Left ventricle myocardium inferior (tissue), 1 donor: Measurements from ENCODE around the gene PTTG1IP. TPM values are rescaled to one million over a fixed set of nuclear protein-coding genes. Genes with fewer than 3 reads are reported as not detected.

Source experiments
- DNase-seq: peaks from one replicate; pipeline ENCODE4 v3.0.0-alpha.2; 2020
- H3K27ac ChIP-seq: fragments of 200-600 bp; replicated peaks from 2 replicates; pipeline ENCODE4 v1.8.0; 2021
- H3K27me3 ChIP-seq: fragments of 200-600 bp; 2 replicates; pipeline ENCODE4 v1.8.0; 2021; ENCODE audit warnings: low read depth
- H3K36me3 ChIP-seq: fragments of 200-600 bp; 2 replicates; pipeline ENCODE4 v1.8.0; 2021
- H3K4me1 ChIP-seq: fragments of 200-600 bp; 2 replicates; pipeline ENCODE4 v1.8.0; 2021
- H3K4me3 ChIP-seq: fragments of 200-600 bp; 2 replicates; pipeline ENCODE4 v1.8.0; 2021; ENCODE audit warnings: mild to moderate bottlenecking, moderate library complexity
- H3K9me3 ChIP-seq: fragments of 200-600 bp; replicated peaks from 2 replicates; pipeline ENCODE4 v1.8.0; 2021
- intact Hi-C: fragments of 100-400 bp; cut with micrococcal nuclease; formaldehyde crosslinking; loops from one replicate; pipeline ENCODE4 v1.11.0; 2022
- total RNA-seq: library from RNA; stranded (reverse); fragmentation: NEBNext Ultra II Directional; extraction: Animal tissue kit (Norgen Biotek cat#: 25700); gene quantifications from one replicate; pipeline ENCODE4 v1.2.1, GENCODE V29; 2021
- TF ChIP-seq, protein P1 (sequence below): fragments of 200-600 bp; IDR thresholded peaks from 2 replicates; pipeline ENCODE4 v1.8.0; 2021; ENCODE audit warnings: antibody characterized with exemption, mild to moderate bottlenecking, borderline replicate concordance
- donor health status: DM: no; HTN: yes; CAD: no; lungs with severe emphysema.

Gene PTTG1IP
- total RNA-seq, 1 donor from 2014 or later: 171 TPM

DNA sequence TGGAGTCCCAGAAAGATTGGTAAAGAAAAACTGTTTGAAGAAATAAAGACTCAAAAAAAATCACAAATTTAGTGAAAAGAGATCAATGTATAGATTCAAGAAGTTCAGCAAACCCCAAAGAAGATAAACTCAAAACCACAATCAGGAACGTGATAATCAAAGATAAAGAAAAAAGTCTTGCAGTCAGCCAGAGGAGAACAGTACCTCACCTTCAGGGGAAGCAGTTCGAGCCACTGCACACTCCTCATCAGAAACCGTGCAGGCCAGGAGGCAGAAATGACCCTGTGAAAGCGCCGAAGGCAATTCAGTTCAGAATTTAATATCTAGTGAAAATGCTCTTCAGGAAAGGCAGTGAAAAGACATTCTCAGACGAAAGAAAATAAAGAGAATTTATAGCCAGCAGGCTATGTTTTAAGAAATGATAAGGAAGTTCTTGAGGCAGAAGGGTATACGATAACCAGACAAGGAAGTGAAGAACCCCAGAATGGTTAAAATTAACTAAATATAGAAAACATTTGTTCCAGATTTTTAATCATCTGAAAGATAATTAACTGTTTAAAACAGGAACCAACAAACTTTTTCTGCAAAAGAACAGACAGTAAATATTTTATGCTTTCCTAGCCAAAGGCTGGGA is 42.1 kb downstream of the PTTG1IP start:
- TF ChIP-seq, protein P1, sequence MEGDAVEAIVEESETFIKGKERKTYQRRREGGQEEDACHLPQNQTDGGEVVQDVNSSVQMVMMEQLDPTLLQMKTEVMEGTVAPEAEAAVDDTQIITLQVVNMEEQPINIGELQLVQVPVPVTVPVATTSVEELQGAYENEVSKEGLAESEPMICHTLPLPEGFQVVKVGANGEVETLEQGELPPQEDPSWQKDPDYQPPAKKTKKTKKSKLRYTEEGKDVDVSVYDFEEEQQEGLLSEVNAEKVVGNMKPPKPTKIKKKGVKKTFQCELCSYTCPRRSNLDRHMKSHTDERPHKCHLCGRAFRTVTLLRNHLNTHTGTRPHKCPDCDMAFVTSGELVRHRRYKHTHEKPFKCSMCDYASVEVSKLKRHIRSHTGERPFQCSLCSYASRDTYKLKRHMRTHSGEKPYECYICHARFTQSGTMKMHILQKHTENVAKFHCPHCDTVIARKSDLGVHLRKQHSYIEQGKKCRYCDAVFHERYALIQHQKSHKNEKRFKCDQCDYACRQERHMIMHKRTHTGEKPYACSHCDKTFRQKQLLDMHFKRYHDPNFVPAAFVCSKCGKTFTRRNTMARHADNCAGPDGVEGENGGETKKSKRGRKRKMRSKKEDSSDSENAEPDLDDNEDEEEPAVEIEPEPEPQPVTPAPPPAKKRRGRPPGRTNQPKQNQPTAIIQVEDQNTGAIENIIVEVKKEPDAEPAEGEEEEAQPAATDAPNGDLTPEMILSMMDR: no peak
- Histone ChIP-seq H3K36me3 (no peaks in the 10 kb centered on the region), H3K4me1 (peaks cover under 1% of the 10 kb centered on the region), H3K27me3 (no peaks in the 10 kb centered on the region), H3K27ac (no peak overlapping the region), H3K9me3 (peaks cover 25% of the 10 kb centered on the region), H3K4me3 (no peak overlapping the region)
- intact Hi-C loops: no loop called here
- DNase-seq: no peak

DNA sequence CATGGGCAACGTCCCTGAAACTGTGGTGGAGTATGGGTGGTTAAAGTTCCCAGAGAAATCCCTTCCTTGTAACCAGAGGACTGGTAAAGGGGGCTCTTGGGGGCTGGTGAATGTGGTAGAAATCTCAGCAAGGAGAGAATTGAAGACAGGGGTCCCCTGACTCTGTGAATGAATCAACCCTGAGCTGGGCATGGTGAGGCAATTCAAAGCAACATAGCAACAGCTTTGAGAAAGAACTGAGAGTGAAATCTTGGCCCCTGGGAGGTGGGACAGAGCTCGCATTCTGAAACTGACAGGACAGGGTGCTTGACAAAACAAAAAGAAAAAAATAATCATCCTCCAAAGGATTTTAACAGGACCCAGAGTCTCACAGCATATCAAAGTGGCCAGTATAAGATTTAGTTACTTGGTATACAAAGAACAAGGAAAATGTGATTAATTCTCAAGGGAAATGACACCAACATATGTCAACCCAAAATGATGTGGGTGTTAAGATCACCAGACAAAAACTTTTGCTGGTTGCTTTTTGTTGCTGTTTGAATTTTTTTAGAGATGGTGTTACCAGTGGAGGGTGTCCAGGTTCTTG is 43.9 kb downstream of the PTTG1IP start:
- no peaks in the 10 kb centered on the region for H3K36me3 ChIP-seq
- TF ChIP-seq, protein P1: no peak
- H3K27me3 ChIP-seq: no peaks in the 10 kb centered on the region
- no peaks in the 10 kb centered on the region for H3K4me1 ChIP-seq
- no peak overlapping the region for H3K4me3 ChIP-seq
- intact Hi-C loops: no loop called here
- no peak overlapping the region for H3K27ac ChIP-seq
- DNase-seq: no peak
- peaks cover 25% of the 10 kb centered on the region for H3K9me3 ChIP-seq

DNA sequence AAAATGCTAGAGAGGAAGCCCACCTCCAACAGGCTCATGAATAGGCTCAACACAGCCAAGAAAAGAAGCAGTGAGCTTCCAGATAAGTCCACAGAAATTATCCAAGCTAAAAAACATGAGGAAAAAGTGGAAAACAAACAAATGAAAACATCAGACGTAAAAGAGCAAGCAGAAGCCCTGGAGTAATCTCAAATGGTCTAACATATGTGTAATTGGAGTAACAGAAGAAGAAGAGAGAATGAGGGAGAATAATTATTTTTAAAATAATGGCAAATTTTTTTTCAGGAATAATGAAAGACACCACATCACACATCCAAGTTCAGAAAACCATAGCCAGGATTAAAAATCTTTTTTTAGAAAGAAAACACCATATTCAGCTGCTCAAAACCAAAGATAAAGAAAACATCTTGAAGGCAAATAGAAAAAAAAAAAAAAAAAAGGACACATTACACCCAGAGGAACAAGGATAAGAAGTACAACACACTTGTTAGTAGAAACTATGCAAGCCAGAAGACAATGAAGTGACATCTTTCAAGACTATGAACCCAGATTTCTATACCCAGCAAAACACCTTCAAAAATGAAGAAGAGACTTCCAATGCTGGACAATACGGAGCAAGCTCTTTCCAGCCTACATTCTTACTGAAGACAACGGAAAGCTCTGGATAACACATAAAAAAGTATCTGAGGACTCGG is 45.0 kb downstream of the PTTG1IP start:
- intact Hi-C loops: no loop called here
- H3K27me3 ChIP-seq: no peaks in the 10 kb centered on the region
- H3K27ac ChIP-seq: no peak overlapping the region
- H3K9me3 ChIP-seq: peaks cover 29% of the 10 kb centered on the region
- TF ChIP-seq, protein P1: no peak
- H3K4me3 ChIP-seq: no peak overlapping the region
- H3K4me1 ChIP-seq: no peaks in the 10 kb centered on the region
- no peaks in the 10 kb centered on the region for H3K36me3 ChIP-seq
- no peak for DNase-seq

DNA sequence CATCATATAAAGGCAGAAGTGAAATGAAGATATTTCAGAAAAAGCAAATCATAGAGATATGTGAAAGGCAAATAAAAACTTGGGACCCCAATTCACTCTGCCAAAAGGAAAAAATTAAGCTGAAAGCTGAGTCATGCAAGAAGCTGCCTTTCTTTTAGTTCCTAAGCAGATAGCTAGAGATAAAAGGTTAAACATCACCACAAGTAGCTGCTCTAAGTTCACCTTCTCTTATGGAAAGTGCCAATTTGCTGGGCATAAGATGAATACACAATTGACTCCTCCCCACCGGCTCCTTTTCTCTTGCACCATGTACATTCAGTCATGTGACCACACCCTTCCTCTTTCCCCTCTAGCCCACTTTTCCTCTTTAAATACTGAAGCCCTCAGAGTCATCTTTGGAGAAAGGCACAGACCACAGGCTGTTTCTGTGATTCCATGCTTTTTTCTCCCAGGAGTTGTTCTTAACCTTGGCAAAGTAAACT is 50.3 kb downstream of the PTTG1IP start:
- Histone ChIP-seq H3K4me3 (no peak overlapping the region), H3K4me1 (peaks cover 7% of the 10 kb centered on the region), H3K27ac (no peak overlapping the region), H3K9me3 (peaks cover 60% of the 10 kb centered on the region), H3K36me3 (no peaks in the 10 kb centered on the region), H3K27me3 (no peaks in the 10 kb centered on the region)
- TF ChIP-seq, protein P1: no peak
- DNase-seq: no peak
- intact Hi-C loops: no loop called here

DNA sequence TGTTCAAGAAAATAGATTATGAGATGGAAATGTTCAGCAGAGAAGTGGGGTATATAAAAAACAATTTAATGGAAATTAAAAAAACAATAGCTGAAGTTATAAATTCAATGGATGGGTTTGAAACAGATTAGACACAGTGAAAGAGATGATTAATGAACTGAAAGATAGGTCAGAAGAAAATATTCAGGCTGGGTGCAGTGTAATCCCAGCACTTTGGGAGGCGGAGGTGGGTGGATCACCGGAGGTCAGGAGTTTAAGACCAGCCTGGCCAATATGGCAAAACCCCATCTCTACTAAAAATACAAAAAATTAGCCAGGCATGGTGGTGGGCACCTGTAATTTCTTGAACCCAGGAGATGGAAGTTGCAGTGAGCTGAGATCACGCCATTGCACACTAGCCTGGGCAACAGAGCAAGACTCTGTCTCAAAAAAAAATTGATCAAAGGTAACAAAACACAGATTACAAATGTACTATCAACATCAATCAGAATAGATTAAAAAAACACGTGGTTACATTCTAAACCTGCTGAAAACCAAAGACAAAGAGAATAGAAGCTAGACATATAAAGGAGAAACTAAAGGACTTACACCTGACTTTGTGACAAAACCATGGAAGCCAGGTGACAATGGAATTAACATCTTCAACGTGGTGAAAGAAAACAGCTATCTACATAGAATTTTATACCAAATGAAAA is 50.9 kb downstream of the PTTG1IP start:
- Histone ChIP-seq H3K9me3 (peaks cover 54% of the 10 kb centered on the region), H3K4me1 (peaks cover 8% of the 10 kb centered on the region), H3K27ac (no peak overlapping the region), H3K4me3 (no peak overlapping the region), H3K36me3 (no peaks in the 10 kb centered on the region), H3K27me3 (no peaks in the 10 kb centered on the region)
- TF ChIP-seq, protein P1: no peak
- intact Hi-C loops: no loop called here
- no peak for DNase-seq
